Vagina (tissue), 2 donors: ENCODE measurements around the gene FH.

Source experiments
- CTCF ChIP-seq, 3 experiments: fragments of 450-650 bp in 2 of 3; fragments of 200-600 bp in 1 of 3; sonication (generic) in 1 of 3; IDR thresholded peaks; one replicate each; pipeline ENCODE4 v1.5.1; 2017 to 2019; ENCODE audit warnings: antibody characterized with exemption in 3 of 3, mild to moderate bottlenecking in 2 of 3, moderate library complexity in 2 of 3
- POLR2A ChIP-seq, 2 donors: fragments of 450-650 bp; IDR thresholded peaks; one replicate each; pipeline ENCODE4 v1.6.1; 2017; ENCODE audit warnings: antibody characterized with exemption in 2 of 2, mild to moderate bottlenecking in 2 of 2, moderate library complexity in 2 of 2

GRCh38 chr1:241473026-241473425, 46.5 kb downstream of the FH start:
- TF ChIP-seq CTCF (IDR thresholded peaks at IDR 0.05) (no peak), POLR2A (IDR thresholded peaks at IDR 0.05) (no peak)
